Activated CD8-positive, alpha-beta T cell treated with anti-CD3 and anti-CD28 coated beads for 36 hours (primary cell): ENCODE results near the gene TMSB4X. TPM values are rescaled to one million over a fixed set of nuclear protein-coding genes. Genes with fewer than 3 reads are reported as not detected.
A peak's percentile ranks its signal among the peaks of the same experiment; 100 is the strongest.

Experiments used
- ATAC-seq: fragments of 200-7000 bp; cut with Tn5 transposase; one replicate; pipeline ENCODE4 v1.10.0; 2021; ENCODE audit warnings: mild to moderate bottlenecking, moderate library complexity
- CTCF ChIA-PET: fragments of 350-600 bp; sonication (Branson Sonifier 250); formaldehyde crosslinking; loops from one replicate; lab custom pipeline; 2021; ENCODE audit warnings: antibody characterized with exemption; lab: Charles Lee
- POLR2A ChIA-PET: fragments of 350-600 bp; sonication (Branson Sonifier 250); formaldehyde crosslinking; loops from one replicate; lab custom pipeline; 2021; ENCODE audit warnings: antibody characterized with exemption; lab: Charles Lee
- DNase-seq: peaks from one replicate; pipeline ENCODE4 v3.0.0-alpha.2; 2020
- H3K27ac Mint-ChIP-seq: one replicate; pipeline ENCODE4 v1.8.0; 2021; ENCODE audit warnings: mild to moderate bottlenecking, mixed read lengths
- H3K27me3 Mint-ChIP-seq: one replicate; pipeline ENCODE4 v1.8.0; 2021; ENCODE audit warnings: mixed read lengths
- H3K36me3 Mint-ChIP-seq: one replicate; pipeline ENCODE4 v1.8.0; 2021; ENCODE audit warnings: low read depth, mixed read lengths
- H3K4me1 Mint-ChIP-seq: one replicate; pipeline ENCODE4 v1.8.0; 2021; ENCODE audit warnings: low read depth, mixed read lengths
- H3K4me3 Mint-ChIP-seq: one replicate; pipeline ENCODE4 v1.8.0; 2021; ENCODE audit warnings: mild to moderate bottlenecking, moderate library complexity, mixed read lengths
- H3K9me3 Mint-ChIP-seq: one replicate; pipeline ENCODE4 v1.8.0; 2021; ENCODE audit warnings: mixed read lengths
- CTCF ChIP-seq: fragments of 200-600 bp; IDR thresholded peaks from one replicate; pipeline ENCODE4 v1.8.0; 2022; ENCODE audit warnings: antibody characterized with exemption, mild to moderate bottlenecking
- intact Hi-C: fragments of 100-400 bp; cut with micrococcal nuclease; formaldehyde crosslinking; loops from one replicate; pipeline ENCODE4 v1.10.0; 2022
- total RNA-seq, 2 experiments: library from RNA; stranded (reverse); gene quantifications; one replicate each; pipeline ENCODE4 v1.2.3, GENCODE V29; 2021

The TMSB4X gene
- total RNA-seq, 2 experiments from 2014 or later = 5,169 to 5,393 TPM

- H3K27me3 Mint-ChIP-seq = no peaks in the 10 kb centered on the region
- CTCF ChIA-PET = interaction anchor here (0.9 kb wide), 1 partner anchor 21 kb away, joined by 3 read pairs; the partner anchor contains the start of gene TMSB4X
- H3K27ac Mint-ChIP-seq = peak overlapping the region; percentile 95
- intact Hi-C loops = loop anchor here (5.0 kb wide), 1 partner anchor 33 kb away; no protein-coding TSS in a partner anchor
- no peak for DNase-seq
- POLR2A ChIA-PET = interaction anchor here (1.0 to 15.9 kb wide), 7 partner anchors 20 to 136 kb away, joined by 3 to 621 read pairs (median 12); partner anchors contain the start of gene TMSB4X
- no peak for ATAC-seq
- H3K4me1 Mint-ChIP-seq = peaks cover 49% of the 10 kb centered on the region
- H3K9me3 Mint-ChIP-seq = no peaks in the 10 kb centered on the region
- H3K4me3 Mint-ChIP-seq = peak overlapping the region; percentile 88
- no peak for TF ChIP-seq CTCF
- peaks cover 11% of the 10 kb centered on the region for H3K36me3 Mint-ChIP-seq
Measured at GRCh38 chrX:12954376-12954775, 20.5 kb upstream of the TMSB4X start.

- ChIA-PET CTCF (interaction anchor here (0.9 to 3.7 kb wide), 4 partner anchors 8 to 127 kb away, joined by 3 to 23 read pairs (median 4); partner anchors contain the start of gene TMSB4X), POLR2A (interaction anchor here (0.8 to 15.9 kb wide), 9 partner anchors 19 to 135 kb away, joined by 4 to 621 read pairs (median 8); partner anchors contain the start of gene TMSB4X)
- Mint-ChIP-seq H3K36me3 (peaks cover 11% of the 10 kb centered on the region), H3K4me3 (peak overlapping the region; percentile 88), H3K27ac (peak overlapping the region; percentile 95), H3K4me1 (peaks cover 48% of the 10 kb centered on the region), H3K9me3 (no peaks in the 10 kb centered on the region), H3K27me3 (no peaks in the 10 kb centered on the region)
- DNase-seq = no peak
- no peak for TF ChIP-seq CTCF
- intact Hi-C loops = loop anchor here (5.0 kb wide), 1 partner anchor 32 kb away; no protein-coding TSS in a partner anchor
- no peak for ATAC-seq
Measured at GRCh38 chrX:12954981-12955380, 19.9 kb upstream of the TMSB4X start.

GRCh38 chrX:12955882-12956703 is 18.8 kb upstream of the TMSB4X start:
- ChIA-PET POLR2A (interaction anchor here (0.9 to 15.9 kb wide), 14 partner anchors 9 to 144 kb away, joined by 3 to 621 read pairs (median 4); partner anchors contain the start of gene TMSB4X), CTCF (interaction anchor here (0.8 to 3.7 kb wide), 5 partner anchors 9 to 136 kb away, joined by 3 to 23 read pairs (median 4); no protein-coding TSS in a partner anchor)
- Mint-ChIP-seq H3K9me3 (no peaks in the 10 kb centered on the region), H3K4me1 (peaks cover 53% of the 10 kb centered on the region), H3K36me3 (peaks cover 11% of the 10 kb centered on the region), H3K4me3 (peak overlapping the region; percentile 88), H3K27ac (peak overlapping the region; percentile 98), H3K27me3 (no peaks in the 10 kb centered on the region)
- TF ChIP-seq CTCF = no peak
- DNase-seq (peak; percentile 83), ATAC-seq (peak; percentile 45)
- intact Hi-C loops = loop anchor here (2.0 kb wide), 1 partner anchor 15 kb away; no protein-coding TSS in a partner anchor

GRCh38 chrX:12956704-12957534 is 18.0 kb upstream of the TMSB4X start:
- CTCF ChIA-PET = interaction anchor here (0.8 to 3.7 kb wide), 5 partner anchors 10 to 135 kb away, joined by 3 to 23 read pairs (median 4); no protein-coding TSS in a partner anchor
- Mint-ChIP-seq H3K4me1 (peaks cover 59% of the 10 kb centered on the region), H3K36me3 (peaks cover 15% of the 10 kb centered on the region), H3K4me3 (peak overlapping the region; percentile 88), H3K27ac (peak overlapping the region; percentile 98), H3K9me3 (no peaks in the 10 kb centered on the region), H3K27me3 (no peaks in the 10 kb centered on the region)
- intact Hi-C loops = loop anchor here (2.0 kb wide), 1 partner anchor 14 kb away; no protein-coding TSS in a partner anchor
- POLR2A ChIA-PET = interaction anchor here (0.9 to 15.9 kb wide), 12 partner anchors 8 to 143 kb away, joined by 3 to 621 read pairs (median 6); partner anchors contain the start of gene TMSB4X
- TF ChIP-seq CTCF = no peak
- ATAC-seq (peak; percentile 55), DNase-seq (peak; percentile 74)
